GM12873 (cell line): ENCODE data around the gene NAGA.

Experiments used
- CTCF ChIP-seq: IDR thresholded peaks from 2 replicates; pipeline ENCODE4 v1.5.1; 2012; ENCODE audit warnings: low read depth, mild to moderate bottlenecking, moderate library complexity, low read length, control low read depth; ENCODE audit not compliant: insufficient read depth; ENCODE audit errors: missing control alignments

Gene NAGA

GRCh38 chr22:42065438-42066125 lies 5.0 kb downstream of the NAGA start:
- TF ChIP-seq CTCF: no peak

- TF ChIP-seq CTCF: no peak
These were observed 6.0 kb downstream of the NAGA start for GRCh38 chr22:42064629-42065028.

- no peak for TF ChIP-seq CTCF
These were observed 8.0 kb downstream of the NAGA start for GRCh38 chr22:42062506-42063170.

GRCh38 chr22:42061041-42061440 lies 9.6 kb downstream of the NAGA start:
- no peak for TF ChIP-seq CTCF

GRCh38 chr22:42060489-42060888 lies 10.1 kb downstream of the NAGA start:
- no peak for TF ChIP-seq CTCF

GRCh38 chr22:42056757-42057511 lies 13.7 kb downstream of the NAGA start:
- TF ChIP-seq CTCF: no peak

GRCh38 chr22:42052765-42053164 lies 17.8 kb downstream of the NAGA start:
- TF ChIP-seq CTCF: no peak
